Gastroesophageal sphincter (tissue), 4 donors: ENCODE results near the gene RIMBP2. TPM values are rescaled to one million over a fixed set of nuclear protein-coding genes. Genes with fewer than 3 reads are reported as not detected.
"Not testable (repeated sequence)": the region's sequence is repeated elsewhere in the genome, so short reads cannot be mapped to it uniquely, and the experiment has no call there.

Source experiments
- ATAC-seq: fragments of 150-250 bp; one replicate; pipeline ENCODE4 v1.9.1; 2016; ENCODE audit warnings: mild to moderate bottlenecking, moderate library complexity
- H3K27ac ChIP-seq, 4 donors: fragments of 200-600 bp; sonication (generic) in 3 of 4; 1 replicate in 3 of 4; 2 replicates in 1 of 4; pipeline ENCODE4 v1.5.1; 2016 to 2019
- H3K27me3 ChIP-seq: fragments of 200-600 bp; sonication (generic); one replicate; pipeline ENCODE4 v1.5.1; 2019
- H3K36me3 ChIP-seq, 2 donors: fragments of 200-600 bp; sonication (generic); one replicate each; pipeline ENCODE4 v1.5.1; 2019; ENCODE audit warnings: control low read depth in 1 of 2
- H3K4me1 ChIP-seq, 3 donors: fragments of 200-600 bp; sonication (generic); 1 replicate in 2 of 3; 2 replicates in 1 of 3; pipeline ENCODE4 v1.5.1; 2016 to 2019; ENCODE audit warnings: control low read depth in 2 of 3
- H3K4me3 ChIP-seq, 2 donors: fragments of 200-600 bp; sonication (generic); one replicate each; pipeline ENCODE4 v1.5.1; 2019; ENCODE audit warnings: mild to moderate bottlenecking in 1 of 2, moderate library complexity in 1 of 2
- H3K9me3 ChIP-seq, 3 donors: fragments of 200-600 bp; sonication (generic); one replicate each; pipeline ENCODE4 v1.5.1; 2017 to 2019; ENCODE audit warnings: control low read depth in 2 of 3
- CTCF ChIP-seq, 4 experiments: fragments of 200-600 bp in 2 of 4; fragments of 450-650 bp in 2 of 4; sonication (generic) in 1 of 4; IDR thresholded peaks; one replicate each; pipeline ENCODE4 v1.5.1; 2017 to 2019; ENCODE audit warnings: antibody characterized with exemption in 4 of 4, mild to moderate bottlenecking in 2 of 4, moderate library complexity in 2 of 4
- EP300 ChIP-seq: sonication (generic); formaldehyde crosslinking; IDR thresholded peaks from one replicate; pipeline ENCODE4 v1.6.1; 2017; ENCODE audit warnings: antibody characterized with exemption, mild to moderate bottlenecking
- POLR2A ChIP-seq, 2 donors: fragments of 450-650 bp; IDR thresholded peaks; one replicate each; pipeline ENCODE4 v1.6.1; 2017; ENCODE audit warnings: antibody characterized with exemption in 2 of 2, mild to moderate bottlenecking in 2 of 2, moderate library complexity in 1 of 2
- POLR2AphosphoS5 ChIP-seq: sonication (generic); formaldehyde crosslinking; IDR thresholded peaks from one replicate; pipeline ENCODE4 v1.6.1; 2017; ENCODE audit warnings: antibody characterized with exemption
- WGBS, 2 donors: methylation state at CpG; one replicate each; pipeline ENCODE4 v1.1.5; 2018; ENCODE audit warnings: low coverage in 1 of 2; 5-methylcytosine and 5-hydroxymethylcytosine counted together
- total RNA-seq, 4 donors: library from RNA; depleted of rRNA; stranded (reverse); fragments of >200 nt; gene quantifications; one replicate each; pipeline ENCODE4 v1.1.0, GENCODE V29; 2016

RIMBP2 gene
- total RNA-seq, 4 donors from 2014 or later, result 0.42 to 1.1 (median 0.60) TPM

DNA sequence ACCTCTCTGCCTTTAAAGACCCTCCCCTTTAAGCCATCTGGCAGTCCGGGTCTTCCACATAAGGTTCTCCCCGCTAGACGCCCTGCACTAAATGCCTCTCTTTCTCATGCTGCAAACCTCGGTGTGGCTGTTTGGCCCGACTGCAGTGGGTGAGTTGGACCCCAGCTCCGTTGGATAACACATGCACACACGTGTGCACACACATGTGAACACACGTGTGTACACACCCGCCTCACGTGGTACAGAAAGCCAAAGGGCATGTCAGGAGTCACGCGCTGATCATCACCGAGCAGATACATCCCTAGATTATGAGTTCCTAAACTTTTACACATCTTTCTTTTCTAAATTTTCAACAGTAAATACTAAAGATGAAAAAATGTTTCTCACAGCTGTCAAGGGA is 68.3 kb downstream of the RIMBP2 start:
- TF ChIP-seq POLR2AphosphoS5 (no peak), EP300 (no peak), POLR2A (IDR thresholded peaks at IDR 0.05) (no peak), CTCF (IDR thresholded peaks at IDR 0.05) (no peak)
- Histone ChIP-seq H3K4me1 (no peaks in the 10 kb centered on the region), H3K36me3 (no peaks in the 10 kb centered on the region), H3K9me3 (peaks cover 0 to 7% (median 0%) of the 10 kb centered on the region in 3 donors), H3K27me3 (peaks cover 8% of the 10 kb centered on the region), H3K4me3 (no peak overlapping the region), H3K27ac (no peak overlapping the region)
- 70 to 73% methylated on average over 2 of the region's 13 CpGs for WGBS, 2 donors
- ATAC-seq, result no peak

GRCh38 chr12:130646716-130647370 is 69.3 kb downstream of the RIMBP2 start:
- TF ChIP-seq POLR2A (IDR thresholded peaks at IDR 0.05) (no peak), EP300 (no peak), POLR2AphosphoS5 (no peak), CTCF (IDR thresholded peaks at IDR 0.05) (no peak)
- Histone ChIP-seq H3K4me3 (no peak overlapping the region), H3K27me3 (peaks cover 8% of the 10 kb centered on the region), H3K4me1 (no peaks in the 10 kb centered on the region), H3K36me3 (no peaks in the 10 kb centered on the region), H3K27ac (no peak overlapping the region), H3K9me3 (no peaks in the 10 kb centered on the region)
- no peak for ATAC-seq
- WGBS, 2 donors, result 87 to 90% methylated on average over 6 to 9 of the region's 16 CpGs

- H3K27ac ChIP-seq, H3K36me3 ChIP-seq, H3K9me3 ChIP-seq, H3K27me3 ChIP-seq, H3K4me1 ChIP-seq, H3K4me3 ChIP-seq, ATAC-seq: not testable (repeated sequence)
- 70 to 85% methylated on average over 2 to 4 of the region's 4 CpGs for WGBS, 2 donors
Observed at GRCh38 chr12:130646191-130646590, 69.9 kb downstream of the RIMBP2 start.

DNA sequence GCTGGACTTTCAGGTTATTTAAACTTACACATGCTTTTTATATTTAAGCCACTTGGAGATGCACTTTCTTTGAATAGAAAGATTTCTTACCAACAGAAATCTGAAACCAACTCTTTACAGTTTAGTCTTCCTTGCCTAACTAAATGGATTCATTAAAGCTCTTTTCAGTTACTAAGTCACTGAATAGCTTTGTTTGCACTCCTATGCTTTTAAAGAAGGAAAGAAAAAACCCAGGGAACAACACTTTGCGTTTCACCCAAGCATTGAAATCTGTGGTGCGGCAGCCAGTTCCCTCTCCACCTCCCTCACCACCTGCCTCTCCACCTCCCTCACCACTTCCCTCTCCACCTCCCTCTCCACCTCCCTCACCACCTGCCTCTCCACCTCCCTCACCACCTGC is 70.3 kb downstream of the RIMBP2 start:
- no peak overlapping the region for H3K27ac ChIP-seq
- no peaks in the 10 kb centered on the region for H3K4me1 ChIP-seq
- H3K9me3 ChIP-seq, result no peaks in the 10 kb centered on the region
- no peak overlapping the region for H3K4me3 ChIP-seq
- H3K27me3 ChIP-seq, result peaks cover 8% of the 10 kb centered on the region
- TF ChIP-seq POLR2AphosphoS5 (no peak), POLR2A (IDR thresholded peaks at IDR 0.05) (no peak)
- ATAC-seq, result no peak
- no peaks in the 10 kb centered on the region for H3K36me3 ChIP-seq
- 74 to 75% methylated on average over 2 of the region's 2 CpGs for WGBS, 2 donors

DNA sequence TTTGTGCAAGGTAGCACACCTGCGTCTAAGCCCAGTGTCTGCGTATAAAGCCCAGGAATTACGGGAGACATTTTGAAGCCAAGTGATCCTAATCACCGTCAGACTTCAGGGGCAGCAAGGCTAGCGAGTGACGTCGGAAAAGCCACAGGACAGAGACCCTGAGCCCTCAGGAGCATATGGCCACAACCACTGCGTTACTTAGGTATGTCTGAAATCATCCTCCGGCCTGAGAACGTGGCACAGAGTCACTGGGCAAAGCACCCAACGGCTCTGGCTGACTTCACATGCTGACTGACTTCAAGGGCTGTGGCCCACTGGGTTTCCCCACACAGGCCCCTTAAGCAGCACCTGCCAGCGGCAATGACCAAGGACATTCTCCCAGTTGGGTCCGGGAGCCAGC is 71.5 kb downstream of the RIMBP2 start:
- no peaks in the 10 kb centered on the region for H3K4me1 ChIP-seq
- 82 to 94% methylated on average over 3 to 9 of the region's 13 CpGs for WGBS, 2 donors
- ATAC-seq, result no peak
- TF ChIP-seq POLR2AphosphoS5, result no peak
- no peak for TF ChIP-seq CTCF (IDR thresholded peaks at IDR 0.05)
- no peak for TF ChIP-seq POLR2A (IDR thresholded peaks at IDR 0.05)
- no peak for TF ChIP-seq EP300
- no peak overlapping the region for H3K27ac ChIP-seq
- H3K4me3 ChIP-seq, result no peak overlapping the region
- no peaks in the 10 kb centered on the region for H3K9me3 ChIP-seq
- no peaks in the 10 kb centered on the region for H3K36me3 ChIP-seq
- peaks cover 4% of the 10 kb centered on the region for H3K27me3 ChIP-seq

- 68 to 71% methylated on average over 4 to 12 of the region's 12 CpGs for WGBS, 2 donors
- no peaks in the 10 kb centered on the region for H3K9me3 ChIP-seq
- no peaks in the 10 kb centered on the region for H3K4me1 ChIP-seq
- ATAC-seq, result no peak
- H3K36me3 ChIP-seq, result no peaks in the 10 kb centered on the region
- H3K4me3 ChIP-seq, result no peak overlapping the region
- peaks cover 4% of the 10 kb centered on the region for H3K27me3 ChIP-seq
- TF ChIP-seq POLR2AphosphoS5 (no peak), EP300 (no peak), POLR2A (IDR thresholded peaks at IDR 0.05) (no peak), CTCF (IDR thresholded peaks at IDR 0.05) (no peak)
- H3K27ac ChIP-seq, result no peak overlapping the region
Observed at GRCh38 chr12:130644146-130644545, 72.0 kb downstream of the RIMBP2 start.
